Activated CD4-positive, alpha-beta T cell treated with anti-CD3 and anti-CD28 coated beads, Interleukin-2, amount 50 U/mL, for 1 hour (primary cell): ENCODE results near the gene ATP13A2.

Source experiments
- DNase-seq: peaks from one replicate; pipeline ENCODE4 v3.0.0-alpha.2; 2020

ATP13A2 gene

DNA sequence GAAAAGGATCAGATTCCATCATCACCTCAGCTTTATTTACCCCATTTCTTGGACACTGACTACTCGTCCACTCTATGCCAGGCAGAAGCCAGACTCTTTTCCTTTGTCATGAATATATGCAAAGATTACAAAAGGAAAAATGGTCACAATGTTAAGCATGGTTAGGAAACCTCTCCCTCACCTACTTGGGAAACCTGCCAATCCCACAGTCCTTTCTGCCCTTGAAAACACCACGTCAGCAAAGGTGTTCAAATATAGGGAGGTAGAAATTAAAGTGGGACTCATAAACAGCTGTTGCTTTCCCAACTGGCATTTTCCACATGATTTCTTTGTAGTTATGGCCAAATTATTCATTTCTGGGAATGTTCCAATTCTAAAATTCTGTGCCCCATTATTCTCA is 16.2 kb upstream of the ATP13A2 start:
- DNase-seq: no peak

DNA sequence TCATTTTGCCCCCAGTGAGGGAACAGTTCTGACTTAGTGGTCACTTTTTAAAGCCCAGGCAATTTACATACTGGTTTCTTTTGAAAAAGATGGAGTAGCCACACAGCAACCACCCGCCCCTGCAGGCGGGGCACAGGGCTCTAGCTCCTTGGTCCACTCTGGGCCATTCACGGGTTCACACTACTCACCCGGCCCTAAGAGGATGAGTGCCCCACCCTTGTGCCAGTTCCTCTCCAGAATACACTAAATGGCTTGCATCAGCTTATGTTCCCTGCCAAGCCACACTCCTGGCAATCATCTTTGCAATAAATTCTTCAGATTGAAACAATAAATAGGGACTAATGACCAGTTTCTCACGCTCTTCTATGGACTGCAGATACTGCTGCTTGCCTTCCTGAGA is 15.7 kb upstream of the ATP13A2 start:
- no peak for DNase-seq

DNA sequence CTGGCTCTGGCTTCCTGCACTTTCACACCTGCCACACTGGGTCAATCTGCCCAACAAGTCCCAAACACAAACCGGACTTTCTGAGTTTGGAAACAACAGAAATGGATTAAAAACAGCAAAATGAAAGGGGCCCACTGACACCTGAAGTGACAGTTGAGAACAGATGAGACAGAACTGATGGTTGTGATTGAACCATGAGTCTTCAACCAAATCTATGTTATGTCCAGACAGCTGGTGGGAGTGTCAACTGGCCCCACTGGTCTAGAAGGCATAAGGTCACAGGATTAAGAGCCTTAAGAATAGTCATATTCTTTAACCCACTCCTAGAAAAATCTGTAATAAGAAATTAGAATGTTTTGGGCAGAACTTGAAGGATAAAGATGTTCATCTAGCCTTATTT is 13.0 kb upstream of the ATP13A2 start:
- no peak for DNase-seq

DNA sequence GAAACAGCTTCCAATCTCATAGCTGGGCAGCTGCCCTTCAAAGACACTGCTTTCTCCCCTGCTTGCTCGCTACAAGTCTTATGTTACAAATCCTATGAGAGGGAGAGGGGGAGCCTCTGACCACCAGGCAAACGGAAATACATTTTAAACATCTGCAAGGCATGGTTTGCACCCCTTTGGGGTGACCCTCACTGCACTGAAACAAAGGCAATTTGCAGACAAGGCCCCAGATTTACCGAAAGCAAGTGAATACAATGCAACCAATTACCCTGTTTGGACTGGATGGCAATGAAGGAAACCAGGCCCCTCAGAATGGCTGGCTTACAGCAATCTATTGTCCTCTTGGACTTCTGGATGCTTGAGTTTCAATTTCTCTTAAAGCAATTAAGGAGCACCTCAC is 11.8 kb upstream of the ATP13A2 start:
- DNase-seq: no peak

DNA sequence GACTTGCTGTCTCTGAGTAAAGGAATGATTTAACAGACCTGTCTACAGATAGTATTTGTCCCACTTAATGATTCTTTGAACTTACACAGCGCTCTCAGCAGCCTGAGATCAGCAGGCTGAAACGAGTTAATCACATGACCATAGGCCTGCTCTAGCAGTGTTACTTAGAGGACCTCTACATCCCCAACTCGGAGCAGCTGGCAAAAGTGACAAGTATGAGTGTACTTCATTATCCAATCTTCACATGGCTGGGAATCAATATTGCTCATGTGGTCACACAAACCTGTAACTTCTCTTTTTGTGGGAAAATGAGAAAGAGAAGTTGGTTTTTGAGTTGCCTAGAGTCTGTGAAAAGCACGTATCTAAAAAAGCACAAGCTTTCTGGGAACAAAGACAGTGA is 11.4 kb upstream of the ATP13A2 start:
- no peak for DNase-seq

DNA sequence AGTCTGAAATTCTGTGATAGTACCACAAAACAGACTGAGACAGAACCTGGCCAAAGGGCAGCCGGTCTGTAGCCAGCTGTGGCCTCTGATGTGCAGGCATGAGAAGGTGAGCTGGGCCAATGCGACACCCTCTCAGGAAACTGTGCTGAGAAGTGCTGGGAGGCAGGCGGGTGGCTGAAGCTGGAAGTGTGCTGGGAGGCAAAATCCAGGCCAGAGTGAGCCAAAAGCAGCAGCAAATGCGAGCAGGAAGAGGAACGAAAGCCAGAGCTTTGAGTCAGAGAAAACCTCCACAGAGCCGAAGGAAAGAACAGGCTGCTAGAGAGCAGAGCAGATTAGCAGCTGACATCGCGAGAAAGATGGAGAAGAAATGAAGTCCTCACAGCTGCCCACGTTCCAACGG is 10.2 kb upstream of the ATP13A2 start:
- DNase-seq: no peak

DNA sequence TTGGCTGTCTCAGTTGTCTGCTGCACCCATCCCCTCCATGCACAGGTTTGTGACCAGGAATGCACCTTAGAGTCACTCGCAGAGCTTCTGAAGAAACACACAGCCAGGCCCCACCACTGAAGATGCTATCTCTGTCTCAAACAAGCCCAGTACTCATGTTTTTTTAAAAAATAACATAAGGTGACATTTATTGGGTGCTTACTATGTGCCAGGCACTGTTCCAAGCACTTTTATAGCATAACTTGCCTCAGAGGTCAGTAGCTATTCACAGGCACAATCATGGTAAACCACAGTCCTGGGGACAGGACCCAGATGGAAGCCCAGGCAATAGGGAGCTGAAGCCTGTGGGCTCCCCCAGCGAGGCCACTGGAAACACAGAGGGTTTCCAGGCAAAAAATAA is 8.8 kb upstream of the ATP13A2 start:
- no peak for DNase-seq

DNA sequence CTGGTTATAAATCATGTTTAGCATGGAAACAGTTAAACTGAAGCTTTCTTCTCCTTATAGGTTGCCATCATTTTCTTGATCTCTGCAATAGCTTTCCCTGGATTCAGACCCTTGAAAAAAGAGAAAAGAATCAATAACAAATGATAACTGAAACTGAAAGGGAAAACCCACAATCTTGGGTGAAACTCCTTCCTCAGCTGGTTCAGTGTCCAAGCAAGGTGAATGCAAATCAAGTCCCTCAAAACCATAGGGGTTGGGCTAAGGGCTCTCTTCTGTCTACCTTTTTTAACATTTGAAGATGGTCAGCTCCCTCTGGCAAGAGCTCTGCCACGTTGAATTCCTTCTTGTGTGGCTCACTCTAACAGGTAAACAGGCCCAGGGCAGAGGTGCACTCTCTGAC is 7.1 kb upstream of the ATP13A2 start:
- DNase-seq: no peak

DNA sequence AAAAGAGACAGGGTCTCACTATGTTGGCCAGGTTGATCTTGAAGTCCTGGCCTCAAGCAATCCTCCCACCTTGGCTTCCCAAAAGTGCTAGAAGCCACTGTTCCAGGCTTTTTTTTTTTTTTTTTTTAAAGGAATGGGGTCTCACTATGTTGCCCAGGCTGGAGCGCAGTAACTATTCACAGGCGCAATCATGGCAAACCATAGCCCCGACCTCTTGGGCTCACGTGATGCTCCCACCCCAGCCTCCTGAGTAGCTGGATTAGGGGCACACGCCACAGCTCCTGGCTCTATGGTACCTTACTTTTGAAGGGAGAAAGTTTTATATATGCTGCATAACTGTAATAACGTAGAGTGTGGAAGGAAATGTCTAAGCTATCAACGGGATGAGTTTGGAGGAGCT is 5.7 kb upstream of the ATP13A2 start:
- DNase-seq: no peak

DNA sequence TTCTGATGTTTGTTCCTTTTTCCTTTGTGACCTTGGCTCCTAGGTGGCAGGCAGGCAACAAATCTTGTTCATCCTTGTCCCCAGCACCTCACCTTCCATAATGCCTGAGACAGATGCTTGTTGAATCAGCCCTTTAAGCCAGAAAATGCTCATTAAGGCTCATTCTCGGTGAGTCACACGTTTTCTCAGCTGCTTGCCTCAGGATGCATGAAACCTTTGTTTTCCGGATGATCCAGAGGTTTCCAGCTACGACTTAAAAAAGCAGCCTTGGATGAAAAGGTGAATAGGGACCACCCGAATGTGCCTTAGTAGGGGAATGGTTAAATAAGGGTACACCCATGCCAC is 4.6 kb upstream of the ATP13A2 start:
- no peak for DNase-seq

DNA sequence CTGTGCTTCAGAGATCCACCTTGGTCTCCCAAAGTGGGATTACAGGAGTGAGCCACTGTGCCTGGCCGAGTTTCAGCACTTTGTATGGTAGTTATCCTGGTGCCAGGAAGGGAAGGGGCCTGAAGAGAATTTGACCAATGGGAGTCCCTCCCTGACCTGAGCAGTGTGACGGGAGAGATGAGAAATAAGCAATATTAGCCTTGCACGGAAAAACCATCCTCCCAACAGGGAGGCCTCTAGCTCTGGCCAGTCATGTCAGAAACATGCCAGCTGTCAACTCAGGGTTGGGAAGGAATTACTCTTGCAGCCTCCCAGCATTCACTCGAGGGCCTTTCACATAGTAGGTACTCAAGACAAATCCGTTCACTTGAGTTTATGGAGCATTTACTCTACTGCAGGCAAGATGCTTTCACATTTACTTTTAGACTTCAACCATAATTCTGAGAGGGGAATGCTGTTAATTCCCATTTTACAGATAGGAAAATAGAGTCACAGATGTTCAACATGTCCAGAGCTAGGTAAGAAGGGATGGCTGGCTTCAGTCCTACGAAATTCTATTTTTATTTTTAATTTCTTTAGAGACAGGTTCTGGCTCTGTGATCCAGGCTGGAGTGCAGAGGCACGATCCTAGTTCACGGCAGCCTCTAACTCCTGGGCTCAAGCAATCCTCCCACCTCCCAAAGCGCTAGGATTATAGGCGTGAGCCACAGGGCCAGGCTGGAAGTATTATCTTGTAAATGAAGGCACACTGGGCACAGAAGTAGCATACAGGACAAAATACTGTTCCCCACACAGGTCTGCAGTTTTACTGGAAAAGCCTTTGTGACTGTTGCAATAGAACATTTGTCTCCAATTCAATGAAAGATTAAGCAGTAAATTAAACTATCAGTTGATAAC is 3.2 kb upstream of the ATP13A2 start:
- DNase-seq: no peak

DNA sequence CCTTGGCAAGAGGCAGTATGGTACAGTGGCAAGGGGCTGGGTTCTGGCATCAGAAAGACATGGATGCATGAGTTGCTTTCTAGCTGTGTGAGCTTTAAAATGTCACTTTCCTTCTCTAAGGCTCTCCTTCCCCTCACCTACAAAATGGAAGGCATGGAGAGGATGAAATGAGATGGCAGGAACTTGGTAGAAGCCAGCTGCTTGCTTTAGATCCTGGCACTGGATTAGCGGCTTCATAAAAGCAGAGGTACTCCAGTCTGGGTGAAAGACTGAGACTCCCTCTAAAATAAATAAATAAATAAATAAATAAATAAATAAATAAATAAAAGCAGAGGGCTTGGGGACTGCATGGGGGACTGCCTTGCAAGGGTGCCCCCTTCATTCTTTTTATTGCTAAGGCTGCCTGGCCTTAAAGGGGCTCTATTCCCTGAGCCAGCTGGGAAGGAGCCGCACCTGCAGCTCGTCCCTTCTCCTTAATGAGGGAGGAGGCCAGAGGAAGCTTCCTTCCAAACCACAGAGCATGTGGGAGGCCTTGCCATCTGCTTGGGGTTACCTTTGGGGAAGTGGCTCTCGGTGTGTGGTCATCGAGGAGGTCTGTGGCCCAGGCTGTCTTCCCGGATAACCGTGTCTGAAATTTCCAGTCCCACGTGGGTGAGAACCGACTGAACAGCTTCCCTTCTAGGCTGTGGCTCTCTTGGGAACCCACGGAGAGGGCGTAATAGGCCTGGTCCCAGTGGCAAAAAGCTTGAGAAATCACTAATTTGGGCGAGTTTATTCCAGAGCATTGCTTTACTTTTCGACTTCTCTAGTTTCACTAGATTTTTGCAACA is 2.0 kb upstream of the ATP13A2 start:
- DNase-seq: no peak

DNA sequence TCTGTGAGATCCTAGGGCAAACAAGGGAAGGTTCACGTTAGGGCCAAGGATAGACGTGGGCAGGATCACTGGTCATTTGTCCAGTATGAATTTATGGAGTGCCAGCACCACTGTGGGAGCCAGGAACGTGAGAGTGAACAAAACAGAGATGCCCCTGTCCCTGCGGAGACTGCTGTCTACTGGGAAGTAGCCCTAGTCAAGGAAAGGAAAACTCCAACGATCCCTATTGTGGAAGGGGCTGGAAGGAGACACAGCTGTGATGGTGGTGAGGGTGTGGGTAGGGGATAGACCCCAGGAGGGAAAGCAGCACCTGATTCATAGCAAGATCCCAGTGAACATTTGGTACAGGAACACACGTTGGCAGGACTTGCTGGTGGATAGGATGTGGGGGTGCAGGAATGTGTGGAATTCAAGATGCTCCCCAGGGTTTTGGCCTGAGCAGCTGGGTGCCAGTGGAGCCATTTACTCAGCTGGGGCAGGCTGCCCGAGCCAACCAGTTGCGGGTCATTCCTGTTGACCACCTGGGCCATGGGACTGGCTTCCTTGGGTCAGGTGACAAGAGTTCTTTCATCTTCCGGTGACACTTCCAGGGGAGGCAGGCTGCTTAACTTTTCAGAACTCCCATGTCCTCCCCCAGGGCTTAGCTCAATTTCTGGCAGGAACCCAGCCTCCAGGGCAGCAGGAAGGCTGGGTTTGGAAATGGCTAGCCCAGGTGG is 1.2 kb upstream of the ATP13A2 start:
- DNase-seq: no peak

DNA sequence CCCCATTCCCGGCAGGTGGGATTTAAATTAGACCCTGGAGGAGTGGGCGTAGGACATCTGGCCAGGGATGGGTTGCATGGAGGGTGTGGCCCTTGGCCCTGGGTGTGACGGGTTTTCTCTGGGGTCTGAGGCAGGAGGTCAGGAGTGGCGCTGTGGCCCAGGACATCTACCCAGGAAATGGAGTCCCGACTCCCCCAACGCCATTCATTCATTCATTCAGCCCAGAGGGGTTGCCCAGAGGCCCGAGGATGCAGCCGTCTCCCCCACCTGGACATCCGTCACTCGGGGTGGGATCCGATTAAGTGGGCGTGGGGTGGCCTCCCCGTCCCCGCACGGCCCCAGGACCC is 663 bp downstream of the ATP13A2 start:
- no peak for DNase-seq

DNA sequence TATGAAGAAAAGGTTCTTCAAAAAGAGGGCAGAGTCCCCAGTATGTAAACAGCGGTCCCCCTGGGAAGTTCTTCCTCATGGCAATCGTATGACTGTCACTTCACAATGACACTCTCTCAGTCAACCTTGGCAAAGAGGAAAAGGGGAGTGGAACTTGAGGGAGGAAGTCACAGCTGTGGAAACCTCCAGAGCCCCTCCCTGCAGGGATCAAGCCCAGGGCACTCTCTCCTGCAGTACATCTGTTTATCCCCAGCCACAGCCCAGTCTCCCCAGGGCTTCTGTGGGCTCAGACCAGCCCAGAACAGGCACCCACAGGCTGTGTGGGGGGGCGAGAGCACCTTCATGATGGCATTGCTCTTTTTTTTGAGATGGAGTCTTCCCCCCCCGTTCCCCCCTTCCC is 2.0 kb downstream of the ATP13A2 start:
- no peak for DNase-seq

DNA sequence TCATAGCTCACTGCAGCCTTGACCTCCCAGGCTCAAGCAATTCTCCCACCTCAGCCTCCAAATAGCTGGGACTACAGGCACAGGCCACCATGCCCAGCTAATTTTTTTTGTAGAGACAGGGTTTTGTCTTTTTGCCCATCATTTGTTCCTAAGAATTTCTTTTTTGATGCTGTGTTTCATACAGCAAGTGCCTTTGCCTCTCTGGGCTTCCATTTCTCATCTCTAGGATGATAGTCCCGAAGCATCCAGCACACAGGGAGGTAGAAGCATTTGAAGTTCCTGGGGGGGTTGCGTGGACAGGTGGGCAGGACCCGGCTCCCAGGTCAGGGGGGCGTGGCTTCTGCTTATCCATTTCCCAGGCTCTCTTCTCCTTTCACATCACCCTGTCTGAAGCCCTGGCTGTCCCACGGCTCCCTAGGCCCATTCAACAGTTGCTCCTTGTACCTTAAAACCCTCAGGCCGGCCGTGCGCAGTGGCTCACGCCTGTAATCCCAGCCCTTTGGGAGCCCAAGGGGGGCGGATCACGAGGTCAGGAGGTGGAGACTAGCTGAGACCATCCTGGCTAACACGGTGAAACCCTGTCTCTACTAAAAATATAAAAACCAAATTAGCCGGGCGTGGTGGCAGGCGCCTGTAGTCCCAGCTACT is 3.4 kb downstream of the ATP13A2 start:
- DNase-seq: no peak

DNA sequence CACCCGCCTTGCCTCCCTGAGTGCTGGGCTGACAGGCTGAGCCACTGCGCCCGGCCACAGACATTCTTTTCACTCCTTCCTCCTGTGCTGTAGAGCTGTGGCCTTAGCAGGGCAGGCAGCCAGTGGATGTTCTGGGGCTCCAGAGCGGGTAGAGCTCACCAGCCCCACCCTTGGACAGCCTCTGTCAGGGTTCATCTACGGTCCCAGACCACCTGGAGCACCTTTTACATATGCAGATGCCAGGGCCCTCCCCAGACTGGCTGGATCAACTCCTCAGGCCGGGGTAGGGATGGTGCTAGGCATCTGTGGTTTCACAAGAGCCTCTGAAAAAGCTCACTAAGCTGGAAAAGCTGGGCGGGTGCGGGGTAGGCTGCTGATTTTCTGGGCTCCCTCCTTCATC is 4.6 kb downstream of the ATP13A2 start:
- DNase-seq: no peak

DNA sequence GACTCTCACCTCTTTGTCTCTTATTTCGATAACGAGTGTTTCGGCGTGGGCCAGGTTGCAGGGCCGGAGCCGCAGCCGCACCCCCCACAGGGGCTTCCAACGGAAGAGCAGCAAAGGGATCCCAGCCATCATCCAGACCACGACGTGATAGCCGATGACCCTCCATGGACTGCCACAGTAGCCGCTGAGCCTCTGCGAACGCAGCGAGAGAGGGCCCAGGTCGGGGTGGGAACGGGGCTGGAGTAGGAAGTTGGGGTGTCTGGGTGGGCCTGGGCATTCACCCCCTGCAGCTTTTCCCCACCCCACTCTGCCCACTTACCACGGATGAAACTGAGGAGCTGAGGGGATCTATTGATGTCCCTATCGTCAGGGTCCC is 6.4 kb downstream of the ATP13A2 start:
- no peak for DNase-seq

DNA sequence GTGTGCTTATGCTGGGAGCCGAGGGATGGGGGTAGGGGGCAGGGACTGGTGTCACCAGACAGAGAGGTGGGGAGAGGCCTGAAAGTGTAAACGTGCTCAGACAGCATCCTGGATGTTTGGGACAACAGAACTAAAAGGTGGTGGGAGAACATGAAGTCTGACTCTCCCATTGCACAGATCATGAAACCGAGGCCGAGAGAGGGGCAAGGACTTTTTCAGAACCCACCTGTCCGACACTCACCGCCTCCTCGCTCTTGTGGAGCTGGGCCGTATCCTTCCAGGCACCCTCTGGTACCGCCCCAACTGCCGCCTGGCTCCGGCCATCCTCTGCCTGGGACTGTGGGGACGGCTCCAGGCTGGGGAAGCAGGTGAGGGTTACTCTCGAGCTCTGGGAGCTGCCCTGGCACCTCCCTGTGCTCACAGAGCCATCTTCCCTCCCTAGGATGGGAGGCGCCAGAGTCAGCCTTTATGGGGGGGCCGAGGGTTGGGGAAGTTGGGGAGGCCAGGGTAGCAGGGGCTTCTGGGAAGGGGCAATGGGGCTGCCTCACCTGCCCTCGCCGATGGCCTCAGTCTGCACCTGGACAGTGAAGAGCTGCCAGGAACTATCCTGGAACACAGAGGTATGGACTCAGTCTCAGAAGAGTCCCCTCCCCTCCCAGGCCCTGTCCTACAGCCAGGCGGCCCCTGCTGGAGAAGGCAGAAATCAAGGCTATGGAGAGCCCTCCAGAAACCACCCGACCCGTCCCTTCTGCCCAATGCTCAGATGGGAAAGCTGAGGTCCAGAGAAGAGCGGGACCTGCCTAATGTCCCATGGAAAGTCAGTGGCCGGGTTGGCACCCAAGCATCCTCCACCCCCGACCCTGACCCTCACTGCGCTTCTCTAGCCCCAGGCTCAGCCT is 7.0 kb downstream of the ATP13A2 start:
- DNase-seq: no peak

DNA sequence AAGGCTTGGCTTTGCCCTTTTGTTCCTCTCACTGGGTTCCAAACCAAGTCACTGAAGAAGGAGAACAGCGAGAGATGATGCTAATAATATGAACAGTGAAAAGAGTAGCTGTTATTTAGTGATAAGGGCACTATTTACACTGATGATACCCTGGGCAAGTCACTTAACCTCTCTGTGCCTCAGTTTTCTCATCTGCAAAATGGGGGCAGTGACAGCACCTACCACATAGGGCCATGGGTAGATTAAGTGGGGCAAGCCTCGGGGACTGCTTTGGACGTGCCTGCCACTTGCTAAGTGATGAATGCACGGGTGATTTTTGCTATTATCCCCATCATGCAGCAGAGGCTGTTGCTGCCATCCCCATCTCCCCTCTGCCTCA is 9.2 kb downstream of the ATP13A2 start:
- DNase-seq: no peak

DNA sequence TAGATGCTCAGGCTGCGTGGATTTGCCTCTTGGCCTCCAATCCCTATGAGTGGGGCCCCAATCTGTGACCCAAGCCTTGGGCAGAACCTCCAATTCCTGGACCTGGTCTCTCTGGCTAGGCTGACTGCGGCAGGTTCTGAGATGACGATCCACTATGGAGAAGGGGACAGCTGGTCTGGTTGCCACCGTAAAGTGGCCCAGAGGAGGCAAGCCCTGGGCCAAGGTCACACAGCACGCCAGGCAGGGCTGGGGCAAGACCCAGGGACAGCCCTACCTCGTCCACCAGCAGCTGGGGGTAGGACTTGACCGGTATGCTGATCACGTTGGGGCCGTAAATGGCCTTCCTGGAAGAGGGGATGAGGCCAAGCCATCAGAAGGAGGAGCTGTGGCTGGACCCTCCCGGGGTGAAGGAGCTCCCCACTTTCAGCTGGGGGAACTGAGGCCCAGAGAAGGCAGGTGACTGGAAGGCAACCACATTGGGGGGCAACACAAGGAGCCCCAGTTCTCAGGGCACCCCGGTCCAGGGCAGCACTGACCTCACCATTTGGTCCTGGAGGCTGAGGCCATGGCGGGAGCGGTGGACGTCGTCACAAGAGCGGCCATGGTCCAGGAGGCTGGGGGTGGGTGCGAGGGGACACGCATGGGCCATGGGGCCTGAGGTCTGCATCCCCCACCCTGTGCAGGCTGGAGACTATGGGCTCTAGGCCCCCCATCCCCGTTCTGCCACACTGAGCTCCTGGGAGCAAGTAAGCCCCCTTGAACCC is 9.8 kb downstream of the ATP13A2 start:
- DNase-seq: no peak

DNA sequence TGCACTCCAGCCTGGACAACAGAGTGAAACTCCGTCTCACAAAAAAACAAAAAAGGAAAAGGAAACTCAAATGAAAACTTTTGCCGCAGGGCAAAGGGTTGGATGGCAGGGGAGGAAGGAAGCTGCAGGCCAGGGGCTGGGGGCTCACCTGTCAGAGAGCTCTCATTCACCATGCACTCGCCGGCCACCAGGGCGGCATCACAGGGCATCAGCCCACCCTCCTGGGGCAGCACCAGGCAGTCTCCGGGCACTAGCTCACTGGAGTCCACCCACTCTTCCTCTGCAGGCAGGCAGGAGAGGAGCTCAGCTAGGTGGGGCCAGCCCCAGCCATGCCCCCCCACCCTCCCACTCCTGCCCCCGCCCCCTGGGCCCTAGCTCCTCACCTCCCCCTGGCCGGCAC is 11.9 kb downstream of the ATP13A2 start:
- no peak for DNase-seq
